Heart left ventricle (tissue), 16 donors: Measurements from ENCODE around the gene RNF39. TPM values are rescaled to one million over a fixed set of nuclear protein-coding genes. Genes with fewer than 3 reads are reported as not detected.

ENCODE experiments used
- ATAC-seq, 4 donors: fragments of 200-7000 bp; cut with Tn5 transposase; one replicate each; pipeline ENCODE4 v1.9.1; 2020 to 2022; ENCODE audit warnings: moderate library complexity in 4 of 4, mild to moderate bottlenecking in 3 of 4, moderate number of reproducible peaks in 1 of 4
- DNase-seq, 5 donors: peaks; one replicate each; pipeline ENCODE4 v3.0.0-alpha.2; 2020
- H3K27ac ChIP-seq, 12 donors: fragments of 200-600 bp; sonication (generic) in 4 of 12; one replicate each; pipeline versions ENCODE4 v1.5.0 to v1.8.0; 2016 to 2022; ENCODE audit warnings: mild to moderate bottlenecking in 2 of 12
- H3K27me3 ChIP-seq, 9 donors: fragments of 200-600 bp; sonication (generic) in 2 of 9; one replicate each; pipeline versions ENCODE4 v1.5.1 to v1.8.0; 2016 to 2022; ENCODE audit warnings: mild to moderate bottlenecking in 3 of 9
- H3K36me3 ChIP-seq, 9 donors: fragments of 200-600 bp; sonication (generic) in 2 of 9; one replicate each; pipeline versions ENCODE4 v1.5.0 to v1.8.0; 2018 to 2022; ENCODE audit warnings: mild to moderate bottlenecking in 2 of 9
- H3K4me1 ChIP-seq, 12 donors: fragments of 200-600 bp; sonication (generic) in 4 of 12; one replicate each; pipeline versions ENCODE4 v1.5.0 to v1.8.0; 2016 to 2022; ENCODE audit warnings: mild to moderate bottlenecking in 3 of 12
- H3K4me3 ChIP-seq, 12 donors: fragments of 200-600 bp; sonication (generic) in 4 of 12; one replicate each; pipeline versions ENCODE4 v1.5.0 to v1.8.0; 2017 to 2022; ENCODE audit warnings: mild to moderate bottlenecking in 9 of 12, moderate library complexity in 4 of 12
- H3K9me3 ChIP-seq, 12 donors: fragments of 200-600 bp; sonication (generic) in 4 of 12; one replicate each; pipeline versions ENCODE4 v1.5.0 to v1.8.0; 2016 to 2022; ENCODE audit warnings: mild to moderate bottlenecking in 1 of 12
- CTCF ChIP-seq, 12 donors: fragments of 200-600 bp; sonication (generic) in 4 of 12; IDR thresholded peaks; one replicate each; pipeline versions ENCODE4 v1.5.0 to v1.8.0; 2018 to 2022; ENCODE audit warnings: antibody characterized with exemption in 12 of 12, mild to moderate bottlenecking in 5 of 12
- POLR2A ChIP-seq, 2 donors: fragments of 450-650 bp; IDR thresholded peaks; one replicate each; pipeline ENCODE4 v1.6.1; 2017; ENCODE audit warnings: antibody characterized with exemption in 2 of 2, mild to moderate bottlenecking in 2 of 2, moderate library complexity in 2 of 2
- WGBS, 4 donors: extraction: QIAGEN DNeasy Blood & Tissue Kit in 2 of 4; methylation state at CpG; one replicate each; pipeline versions ENCODE4 v1.1.5 to v1.1.7; 2013 to 2018; 5-methylcytosine and 5-hydroxymethylcytosine counted together
- intact Hi-C, 10 donors: fragments of 100-400 bp; cut with DNase I; formaldehyde crosslinking; loops; one replicate each; pipeline versions ENCODE4 v1.11.1 to v1.14.2; 2022
- polyA plus RNA-seq, 2 donors: library from polyadenylated mRNA; stranded (reverse); fragments of 200-250 nt; gene quantifications; one replicate each; pipeline ENCODE4 v1.2.3, GENCODE V29; 2013
- total RNA-seq, 9 donors: library from RNA; depleted of rRNA in 2 of 9; stranded (reverse); fragments of >200 nt in 2 of 9; fragmentation: NEBNext Ultra II Directional in 3 of 9; extraction: Animal tissue kit (Norgen Biotek cat#: 25700) in 3 of 9; gene quantifications; one replicate each; pipeline versions ENCODE4 v1.1.0 to v1.2.4, GENCODE V29; 2016 to 2023
- donor health status: ischemic (EF 13 %, LVEDD 7.1; RV severe dilation, severe dysfunction).
- donor health status: healthy with polysubstance abuse.
- donor health status: DM: no; HTN: yes; CAD: no.
- donor health status: DM: no; HTN: no; CAD: no.
- donor health status: ischemic (EF 25% LVEDD 6.9; RV normal size, moderate dysfunction).
- donor health status: ischemic (EF 25% LVEDD 5.7; RV mildly dilated, moderate dysfunction).
- donor health status: healthy.
- donor health status: DM: yes; HTN: yes; CAD: no.
- donor health status: ischemic (EF 35%, LVEDD 5.7; RV mildly dilated, moderate dysfunction).
- donor health status: nonischemic (EF 11% LVEDD 7.7; RV severe dilation, severe dysfunction).
- donor health status: DM: yes; HTN: yes; CAD: no.
- donor health status: PGD.
- donor health status: ischemic (EF 29% LVEDD 5.4; RV normal size, mild dysfunction).
- donor health status: nonischemic (EF 23%, LVEDD 6.1; RV moderate dilation, normal function).

The RNF39 gene
- total and polyA plus RNA-seq, 11 donors: 0.68 TPM; not detected in 10

- 52 to 71% (median 61%) methylated on average over 2 of the region's 2 CpGs for WGBS, 4 donors
- no peak overlapping the region for H3K27ac ChIP-seq
- ATAC-seq (no peak), DNase-seq (no peak)
- no peak overlapping the region for H3K4me3 ChIP-seq
- TF ChIP-seq POLR2A (IDR thresholded peaks at IDR 0.05): no peak
- TF ChIP-seq CTCF (IDR thresholded peaks at IDR 0.05): no peak
- peaks cover 0 to 14% (median 2%) of the 10 kb centered on the region in 12 donors for H3K4me1 ChIP-seq
- no peaks in the 10 kb centered on the region for H3K9me3 ChIP-seq
- H3K27me3 ChIP-seq: no peaks in the 10 kb centered on the region
- no peaks in the 10 kb centered on the region for H3K36me3 ChIP-seq
- intact Hi-C loops: no loop called here
These were observed 30.9 kb downstream of the RNF39 start for GRCh38 chr6:30044630-30045029.

GRCh38 chr6:30043744-30044143, 31.8 kb downstream of the RNF39 start:
- TF ChIP-seq POLR2A (IDR thresholded peaks at IDR 0.05) (no peak), CTCF (IDR thresholded peaks at IDR 0.05) (no peak)
- intact Hi-C loops: no loop called here
- Histone ChIP-seq H3K27ac (no peak overlapping the region), H3K4me1 (peaks cover 0 to 14% (median 2%) of the 10 kb centered on the region in 12 donors), H3K9me3 (no peaks in the 10 kb centered on the region), H3K4me3 (no peak overlapping the region), H3K36me3 (no peaks in the 10 kb centered on the region), H3K27me3 (no peaks in the 10 kb centered on the region)
- ATAC-seq (no peak), DNase-seq (no peak)
- 92 to 97% (median 93%) methylated on average over 2 of the region's 2 CpGs for WGBS, 4 donors

- no peak overlapping the region for H3K27ac ChIP-seq
- ATAC-seq (no peak), DNase-seq (no peak)
- WGBS, 4 donors: 16 to 33% (median 31%) methylated on average over 1 of the region's 1 CpG
- TF ChIP-seq CTCF (IDR thresholded peaks at IDR 0.05) (no peak), POLR2A (IDR thresholded peaks at IDR 0.05) (no peak)
- H3K4me3 ChIP-seq: no peak overlapping the region
- no peaks in the 10 kb centered on the region for H3K9me3 ChIP-seq
- intact Hi-C loops: no loop called here
- peaks cover 0 to 14% (median 2%) of the 10 kb centered on the region in 12 donors for H3K4me1 ChIP-seq
- H3K36me3 ChIP-seq: no peaks in the 10 kb centered on the region
- no peaks in the 10 kb centered on the region for H3K27me3 ChIP-seq
These were observed 32.7 kb downstream of the RNF39 start for GRCh38 chr6:30042914-30043313.

DNA sequence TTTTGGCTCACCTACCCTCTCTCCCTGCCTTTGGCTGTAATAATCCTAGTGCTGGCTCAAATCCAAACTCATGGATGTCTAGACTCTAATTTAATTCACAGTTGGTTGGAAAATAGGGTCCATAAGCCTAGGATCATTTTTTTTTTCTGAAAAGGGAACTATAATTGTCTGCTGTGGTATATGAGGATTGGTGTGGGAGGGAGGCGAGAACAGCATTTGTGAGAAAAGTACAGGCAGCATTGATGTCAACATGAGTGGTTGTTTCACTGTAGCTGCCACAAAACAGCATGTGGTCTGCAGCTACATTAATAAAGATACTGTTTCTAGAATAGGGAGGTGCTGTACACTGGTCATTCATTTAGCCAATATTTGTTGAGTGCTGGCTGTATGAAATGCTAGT, 33.1 kb downstream of the RNF39 start:
- WGBS, 4 donors: 65 to 76% (median 74%) methylated on average over 1 of the region's 1 CpG
- TF ChIP-seq POLR2A (IDR thresholded peaks at IDR 0.05) (no peak), CTCF (IDR thresholded peaks at IDR 0.05) (no peak)
- H3K4me3 ChIP-seq: no peak overlapping the region
- no peak overlapping the region for H3K27ac ChIP-seq
- no peaks in the 10 kb centered on the region for H3K27me3 ChIP-seq
- peaks cover 0 to 14% (median 2%) of the 10 kb centered on the region in 12 donors for H3K4me1 ChIP-seq
- DNase-seq (no peak), ATAC-seq (no peak)
- intact Hi-C loops: no loop called here
- H3K9me3 ChIP-seq: no peaks in the 10 kb centered on the region
- H3K36me3 ChIP-seq: no peaks in the 10 kb centered on the region
